Measurements from ENCODE around the gene RAPGEF4. TPM values are rescaled to one million over a fixed set of nuclear protein-coding genes. Genes with fewer than 3 reads are reported as not detected.

The RAPGEF4 gene
- total and polyA plus RNA-seq, 9 of the 15 experiments (the other 6 are each of a cell fraction or from before 2014, with no cell fraction given), result 0.04 to 0.33 (median 0.13) TPM; not detected in 6

GRCh38 chr2:173079973-173080860, 344.6 kb downstream of the RAPGEF4 start:
- intact Hi-C loops (cut with micrococcal nuclease) (no loop called here), in situ Hi-C loops (cut with MboI) (no loop called here)
- Histone ChIP-seq H3K36me3 (ENCODE audit: control insufficient read depth, insufficient read depth, low read length) (peaks cover 4% of the 10 kb centered on the region; the same call in 1 of the 3 replicates), H3K4me2 (ENCODE audit: insufficient read depth, low read length) (no peak overlapping the region), H3K4me1 (replicated peaks in 1 of 2; ENCODE audit: control insufficient read depth in 2 of 2, insufficient read depth in 2 of 2, low read length in 2 of 2) (peaks cover 15% of the 10 kb centered on the region in 2 experiments; a peak in 4 of 5 replicates), H3K4me3 (no peak overlapping the region), H3K27me3 (ENCODE audit: control insufficient read depth in 2 of 2, insufficient read depth in 2 of 2, low read length in 2 of 2) (no peaks in the 10 kb centered on the region), H4K20me1 (replicated peaks; ENCODE audit: control insufficient read depth, insufficient read depth, low read length) (no peaks in the 10 kb centered on the region), H3K79me2 (ENCODE audit: control insufficient read depth, insufficient read depth, low read length) (peaks cover 90% of the 10 kb centered on the region), H3K9ac (ENCODE audit: insufficient read depth in 1 of 2, low read depth in 2 of 2, low read length in 2 of 2) (no peak overlapping the region), H3K27ac (ENCODE audit: extremely low read depth, low read depth, low read length) (no peak overlapping the region), H3K9me3 (replicated peaks; ENCODE audit: control insufficient read depth, insufficient read depth, low read depth, low read length) (no peaks in the 10 kb centered on the region), H3K9me1 (ENCODE audit: control insufficient read depth, insufficient read depth, low read length) (no peaks in the 10 kb centered on the region), H2AFZ (ENCODE audit: low read depth, low read length) (no peak overlapping the region)
- TF ChIP-seq, protein P1, sequence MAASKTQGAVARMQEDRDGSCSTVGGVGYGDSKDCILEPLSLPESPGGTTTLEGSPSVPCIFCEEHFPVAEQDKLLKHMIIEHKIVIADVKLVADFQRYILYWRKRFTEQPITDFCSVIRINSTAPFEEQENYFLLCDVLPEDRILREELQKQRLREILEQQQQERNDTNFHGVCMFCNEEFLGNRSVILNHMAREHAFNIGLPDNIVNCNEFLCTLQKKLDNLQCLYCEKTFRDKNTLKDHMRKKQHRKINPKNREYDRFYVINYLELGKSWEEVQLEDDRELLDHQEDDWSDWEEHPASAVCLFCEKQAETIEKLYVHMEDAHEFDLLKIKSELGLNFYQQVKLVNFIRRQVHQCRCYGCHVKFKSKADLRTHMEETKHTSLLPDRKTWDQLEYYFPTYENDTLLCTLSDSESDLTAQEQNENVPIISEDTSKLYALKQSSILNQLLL (CRISPR knock-in tag; IDR thresholded peaks at IDR 0.05; ENCODE audit: borderline replicate concordance), result no peak
- TF ChIP-seq ZNF263 (CRISPR knock-in tag; IDR thresholded peaks at IDR 0.05; ENCODE audit: borderline replicate concordance), result no peak
- TF ChIP-seq, protein P2, sequence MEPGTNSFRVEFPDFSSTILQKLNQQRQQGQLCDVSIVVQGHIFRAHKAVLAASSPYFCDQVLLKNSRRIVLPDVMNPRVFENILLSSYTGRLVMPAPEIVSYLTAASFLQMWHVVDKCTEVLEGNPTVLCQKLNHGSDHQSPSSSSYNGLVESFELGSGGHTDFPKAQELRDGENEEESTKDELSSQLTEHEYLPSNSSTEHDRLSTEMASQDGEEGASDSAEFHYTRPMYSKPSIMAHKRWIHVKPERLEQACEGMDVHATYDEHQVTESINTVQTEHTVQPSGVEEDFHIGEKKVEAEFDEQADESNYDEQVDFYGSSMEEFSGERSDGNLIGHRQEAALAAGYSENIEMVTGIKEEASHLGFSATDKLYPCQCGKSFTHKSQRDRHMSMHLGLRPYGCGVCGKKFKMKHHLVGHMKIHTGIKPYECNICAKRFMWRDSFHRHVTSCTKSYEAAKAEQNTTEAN (CRISPR knock-in tag; IDR thresholded peaks at IDR 0.05), result no peak
- TF ChIP-seq ZNF830 (CRISPR knock-in tag; IDR thresholded peaks at IDR 0.05), result no peak
- no peak for TF ChIP-seq CREM (IDR thresholded peaks at IDR 0.05; ENCODE audit: low read depth)
- TF ChIP-seq NFATC3 (IDR thresholded peaks at IDR 0.05), result no peak
- TF ChIP-seq CREBBP (IDR thresholded peaks at IDR 0.05; ENCODE audit: low read depth, low read length), result no peak
- no peak for TF ChIP-seq PATZ1 (CRISPR knock-in tag; IDR thresholded peaks at IDR 0.05; ENCODE audit: borderline replicate concordance)
- TF ChIP-seq MTA1 (IDR thresholded peaks at IDR 0.05; ENCODE audit: borderline replicate concordance), result no peak
- no TSS peak for BruUV-seq (replicated peaks)
- no peak for DNase-seq (ENCODE audit: extremely low read depth in 1 of 4, low spot score in 3 of 4)
- ChIA-PET POLR2A (interaction anchor here (0.6 to 5.2 kb wide), 2 partner anchors 11 to 1017 kb away, joined by 3 to 51 read pairs; no protein-coding TSS in a partner anchor), CTCF (ENCODE audit: low intra/inter-chr PET ratio) (interaction anchor here (0.6 kb wide), 1 partner anchor 488 kb away, joined by 3 read pairs; no protein-coding TSS in a partner anchor)
- no peak for ATAC-seq
- no peak for FAIRE-seq
- WGBS (ENCODE audit: insufficient coverage, low coverage, missing lambda C conversion rate), result 86% methylated on average over 6 of the region's 6 CpGs

All from K562 (cell line).